HCT116 (cell line): Measurements from ENCODE around the gene VEPH1. TPM values are rescaled to one million over a fixed set of nuclear protein-coding genes. Genes with fewer than 3 reads are reported as not detected.

ENCODE experiments used
- ATAC-seq: fragments of 200-7000 bp; cut with Tn5 transposase; 2 replicates; pipeline ENCODE4 v1.9.1; 2020; ENCODE audit warnings: mild to moderate bottlenecking, moderate library complexity
- BruUV-seq: library from RNA; stranded (reverse); fragments of 400-500 nt; replicated peaks from 2 replicates; lab custom pipeline; 2021; lab: Mats Ljungman, UMichigan
- CTCF ChIA-PET: fragments of 300-600 bp; sonication (Branson Sonifier 250); formaldehyde crosslinking; loops from one replicate; lab custom pipeline; 2021; ENCODE audit warnings: antibody characterized with exemption; lab: Charles Lee
- POLR2A ChIA-PET: fragments of 300-600, 350-600 bp; sonication (Branson Sonifier 250); formaldehyde crosslinking; loops from one replicate; lab custom pipeline; 2021; ENCODE audit warnings: antibody characterized with exemption; lab: Charles Lee
- RAD21 ChIA-PET, 2 experiments: fragments of 300-600 bp; sonication (Branson Sonifier 250); formaldehyde crosslinking; loops; one replicate each; lab custom pipeline; 2023; ENCODE audit warnings: low total read pairs in 2 of 2; ENCODE audit not compliant: uncharacterized antibody in 2 of 2, unreplicated experiment in 2 of 2, low non-redundant PET in 1 of 2; lab: Charles Lee
- DNase-seq: peaks from one replicate; pipeline ENCODE4 v3.0.0-alpha.2; 2010; ENCODE audit warnings: low read depth, low spot score
- H2AFZ ChIP-seq: fragments of 200-600 bp; shearing (Covaris generic), sonication (generic); 2 replicates; pipeline ENCODE4 v1.6.1; 2017; ENCODE audit warnings: low read depth, mixed run types, mixed read lengths, antibody characterized with exemption, low read length; ENCODE audit not compliant: poor library complexity, severe bottlenecking
- H3K27ac ChIP-seq: 2 replicates; pipeline ENCODE4 v1.5.1; 2012; ENCODE audit warnings: low read depth, low read length
- H3K27me3 ChIP-seq: fragments of 200-600 bp; sonication (generic); 2 replicates; pipeline ENCODE4 v1.6.1; 2016; ENCODE audit warnings: mixed run types, low read length, mixed read lengths; ENCODE audit not compliant: insufficient read depth
- H3K36me3 ChIP-seq, 2 experiments: fragments of 200-500 bp in 1 of 2; fragments of 200-600 bp in 1 of 2; sonication (Bioruptor generic) in 1 of 2; sonication (generic) in 1 of 2; 2 replicates each; pipeline versions ENCODE4 v1.5.1 to v1.6.1; 2014 to 2016; ENCODE audit warnings: low read length in 2 of 2, inconsistent platforms in 1 of 2, mixed read lengths in 1 of 2, mixed run types in 1 of 2; ENCODE audit not compliant: insufficient read depth in 2 of 2, control insufficient read depth in 1 of 2
- H3K4me1 ChIP-seq, 2 experiments: fragments of 200-600 bp in 1 of 2; sonication (generic) in 1 of 2; 2 replicates each; pipeline versions ENCODE4 v1.5.1 to v1.6.1; 2012 to 2017; ENCODE audit warnings: low read length in 2 of 2, inconsistent platforms in 1 of 2, mild to moderate bottlenecking in 1 of 2, mixed read lengths in 1 of 2, mixed run types in 1 of 2, moderate library complexity in 1 of 2; ENCODE audit not compliant: insufficient read depth in 2 of 2, control insufficient read depth in 1 of 2
- H3K4me2 ChIP-seq: fragments of 200-600 bp; sonication (generic); 2 replicates; pipeline ENCODE4 v1.6.1; 2017; ENCODE audit warnings: mixed run types, low read length, mixed read lengths
- H3K4me3 ChIP-seq, 2 experiments: fragments of 200-600 bp in 1 of 2; sonication (generic) in 1 of 2; replicated peaks in 1 of 2; 2 replicates each; pipeline ENCODE4 v1.5.1; 2011 to 2016; ENCODE audit warnings: low read length in 2 of 2, control low read depth in 1 of 2, low read depth in 1 of 2, mild to moderate bottlenecking in 1 of 2, mixed read lengths in 1 of 2, mixed run types in 1 of 2
- H3K79me2 ChIP-seq: fragments of 200-600 bp; sonication (generic); 2 replicates; pipeline ENCODE4 v1.6.1; 2017; ENCODE audit warnings: mild to moderate bottlenecking, mixed run types, low read length, moderate library complexity, mixed read lengths; ENCODE audit not compliant: insufficient read depth
- H3K9ac ChIP-seq: fragments of 200-600 bp; sonication (generic); 2 replicates; pipeline ENCODE4 v1.6.1; 2016; ENCODE audit warnings: low read length, mixed read lengths
- H3K9me2 ChIP-seq: fragments of 200-600 bp; sonication (generic), shearing (Covaris generic); 2 replicates; pipeline ENCODE4 v1.6.1; 2017; ENCODE audit warnings: mixed run types, mild to moderate bottlenecking, moderate library complexity; ENCODE audit not compliant: insufficient read depth
- H3K9me3 ChIP-seq, 2 experiments: fragments of 200-500 bp in 1 of 2; fragments of 200-600 bp in 1 of 2; sonication (Bioruptor generic) in 1 of 2; sonication (generic) in 1 of 2; 2 replicates each; pipeline ENCODE4 v1.6.1; 2014 to 2017; ENCODE audit warnings: low read length in 2 of 2, mixed read lengths in 2 of 2, inconsistent platforms in 1 of 2, low read depth in 1 of 2, mild to moderate bottlenecking in 1 of 2, mixed run types in 1 of 2, moderate library complexity in 1 of 2; ENCODE audit not compliant: control insufficient read depth in 1 of 2, insufficient read depth in 1 of 2
- H4K20me1 ChIP-seq: fragments of 200-600 bp; sonication (generic), shearing (Covaris generic); 2 replicates; pipeline ENCODE4 v1.6.1; 2017; ENCODE audit warnings: mixed run types, mild to moderate bottlenecking, moderate library complexity; ENCODE audit not compliant: insufficient read depth
- CBX3 ChIP-seq: IDR thresholded peaks from 2 replicates; pipeline ENCODE4 v1.6.1; 2012; ENCODE audit warnings: low read depth
- CEBPB ChIP-seq: IDR thresholded peaks from 2 replicates; pipeline ENCODE4 v1.6.1; 2012; ENCODE audit warnings: low read depth
- EZH2phosphoT487 ChIP-seq: fragments of 200-600 bp; IDR thresholded peaks from 2 replicates; pipeline ENCODE4 v1.6.1; 2018; ENCODE audit warnings: antibody characterized with exemption, borderline replicate concordance
- JUND ChIP-seq: IDR thresholded peaks from 2 replicates; pipeline ENCODE4 v1.6.1; 2012
- MAX ChIP-seq: IDR thresholded peaks from 2 replicates; pipeline ENCODE4 v1.6.1; 2012
- POLR2A ChIP-seq: IDR thresholded peaks from 2 replicates; pipeline ENCODE4 v1.7.0; 2011; ENCODE audit warnings: borderline replicate concordance; ENCODE audit not compliant: insufficient read depth, insufficient read length; ENCODE audit errors: extremely low read depth
- RAD21 ChIP-seq: IDR thresholded peaks from 2 replicates; pipeline ENCODE4 v1.6.1; 2012; ENCODE audit warnings: low read depth, mild to moderate bottlenecking
- REST ChIP-seq: IDR thresholded peaks from 2 replicates; pipeline ENCODE4 v1.6.1; 2012; ENCODE audit warnings: low read depth
- SIN3A ChIP-seq: IDR thresholded peaks from 2 replicates; pipeline ENCODE4 v1.6.1; 2012; ENCODE audit warnings: low read depth
- SP1 ChIP-seq: IDR thresholded peaks from 2 replicates; pipeline ENCODE4 v1.6.1; 2012; ENCODE audit warnings: low read depth
- intact Hi-C: fragments of 100-400 bp; cut with micrococcal nuclease; formaldehyde crosslinking; loops from 2 replicates; pipeline ENCODE4 v1.10.0; 2022
- total RNA-seq: library from RNA; stranded (reverse); gene quantifications from one replicate; pipeline ENCODE4 v1.2.1, GENCODE V29; 2021; ENCODE audit not compliant: unreplicated experiment
- TF ChIP-seq, protein P1 (sequence below): IDR thresholded peaks from 2 replicates; pipeline ENCODE4 v1.6.1; 2011; ENCODE audit warnings: mild to moderate bottlenecking, low read length, moderate library complexity; ENCODE audit not compliant: insufficient replicate concordance; ENCODE audit errors: extremely low read depth

The VEPH1 gene
- total RNA-seq, 1 experiment from 2014 or later: 4.9 TPM

DNA sequence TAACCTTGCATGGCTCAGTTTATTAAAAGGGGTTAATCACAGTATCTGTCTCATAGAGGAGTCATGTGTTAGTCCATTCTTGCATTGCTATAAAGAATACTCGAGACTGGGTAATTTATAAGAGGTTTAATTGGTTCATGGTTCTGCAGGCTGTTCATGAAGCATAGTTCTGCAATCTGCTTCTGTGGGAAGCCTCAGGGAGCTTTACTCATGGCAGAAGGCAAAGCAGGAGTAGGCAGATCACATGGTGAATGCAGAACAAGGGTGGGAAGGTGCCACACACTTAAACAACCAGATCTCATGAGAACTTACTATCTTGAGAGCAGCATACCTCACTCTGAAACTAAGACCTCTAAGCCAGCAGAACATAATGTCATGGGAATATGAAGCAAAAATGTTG is 108.8 kb downstream of the VEPH1 start:
- CTCF ChIA-PET: no interaction called here
- H3K4me2 ChIP-seq: no peak overlapping the region
- H3K27me3 ChIP-seq: no peaks in the 10 kb centered on the region
- no peak for ATAC-seq
- no peaks in the 10 kb centered on the region for H3K4me1 ChIP-seq
- no peak overlapping the region for H2AFZ ChIP-seq
- H3K36me3 ChIP-seq: no peaks in the 10 kb centered on the region
- POLR2A ChIA-PET: no interaction called here
- H3K9me3 ChIP-seq: no peaks in the 10 kb centered on the region
- DNase-seq: no peak
- RAD21 ChIA-PET: no interaction called here
- H3K9me2 ChIP-seq: no peaks in the 10 kb centered on the region
- TF ChIP-seq, protein P1, sequence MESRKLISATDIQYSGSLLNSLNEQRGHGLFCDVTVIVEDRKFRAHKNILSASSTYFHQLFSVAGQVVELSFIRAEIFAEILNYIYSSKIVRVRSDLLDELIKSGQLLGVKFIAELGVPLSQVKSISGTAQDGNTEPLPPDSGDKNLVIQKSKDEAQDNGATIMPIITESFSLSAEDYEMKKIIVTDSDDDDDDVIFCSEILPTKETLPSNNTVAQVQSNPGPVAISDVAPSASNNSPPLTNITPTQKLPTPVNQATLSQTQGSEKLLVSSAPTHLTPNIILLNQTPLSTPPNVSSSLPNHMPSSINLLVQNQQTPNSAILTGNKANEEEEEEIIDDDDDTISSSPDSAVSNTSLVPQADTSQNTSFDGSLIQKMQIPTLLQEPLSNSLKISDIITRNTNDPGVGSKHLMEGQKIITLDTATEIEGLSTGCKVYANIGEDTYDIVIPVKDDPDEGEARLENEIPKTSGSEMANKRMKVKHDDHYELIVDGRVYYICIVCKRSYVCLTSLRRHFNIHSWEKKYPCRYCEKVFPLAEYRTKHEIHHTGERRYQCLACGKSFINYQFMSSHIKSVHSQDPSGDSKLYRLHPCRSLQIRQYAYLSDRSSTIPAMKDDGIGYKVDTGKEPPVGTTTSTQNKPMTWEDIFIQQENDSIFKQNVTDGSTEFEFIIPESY: no peak
- TF ChIP-seq CEBPB (no peak), JUND (no peak), SIN3A (no peak), POLR2A (no peak), REST (no peak), SP1 (no peak), EZH2phosphoT487 (no peak), CBX3 (no peak), MAX (no peak), RAD21 (no peak)
- no peak overlapping the region for H3K4me3 ChIP-seq
- no peak overlapping the region for H3K9ac ChIP-seq
- intact Hi-C loops: no loop called here
- no peak overlapping the region for H3K27ac ChIP-seq
- no peaks in the 10 kb centered on the region for H3K79me2 ChIP-seq
- BruUV-seq: no TSS peak
- H4K20me1 ChIP-seq: no peaks in the 10 kb centered on the region
